Parathyroid adenoma (tissue), 2 donors: ENCODE measurements around the gene B4GALNT4.
"Not testable (repeated sequence)": the region's sequence is repeated elsewhere in the genome, so short reads cannot be mapped to it uniquely, and the experiment has no call there.

Source experiments
- H2AFZ ChIP-seq: fragments of 300-600 bp; sonication (generic); one replicate; pipeline ENCODE4 v1.7.0; 2017; ENCODE audit warnings: antibody characterized with exemption, mild to moderate bottlenecking
- H3K27ac ChIP-seq: fragments of 300-600 bp; sonication (generic); one replicate; pipeline ENCODE4 v1.7.0; 2017
- H3K27me3 ChIP-seq: fragments of 300-600 bp; sonication (generic); one replicate; pipeline ENCODE4 v1.7.0; 2017; ENCODE audit warnings: low read length; ENCODE audit not compliant: control insufficient read depth, insufficient read depth
- H3K36me3 ChIP-seq: fragments of 300-600 bp; sonication (generic); one replicate; pipeline ENCODE4 v1.7.0; 2017; ENCODE audit warnings: low read length; ENCODE audit not compliant: control insufficient read depth, insufficient read depth
- H3K4me1 ChIP-seq: fragments of 300-600 bp; sonication (generic); one replicate; pipeline ENCODE4 v1.7.0; 2017; ENCODE audit warnings: control low read depth
- H3K4me2 ChIP-seq: fragments of 300-600 bp; sonication (generic); one replicate; pipeline ENCODE4 v1.7.0; 2017; ENCODE audit warnings: low read length
- H3K4me3 ChIP-seq: fragments of 300-600 bp; sonication (generic); one replicate; pipeline ENCODE4 v1.7.0; 2017; ENCODE audit warnings: low read depth, low read length
- H3K79me2 ChIP-seq: fragments of 300-600 bp; sonication (generic); one replicate; pipeline ENCODE4 v1.7.0; 2017; ENCODE audit warnings: control low read depth
- H3K9ac ChIP-seq: fragments of 300-600 bp; sonication (generic); one replicate; pipeline ENCODE4 v1.7.0; 2017; ENCODE audit warnings: mild to moderate bottlenecking
- H3K9me3 ChIP-seq: fragments of 300-600 bp; sonication (generic); one replicate; pipeline ENCODE4 v1.7.0; 2017; ENCODE audit warnings: low read length; ENCODE audit not compliant: control insufficient read depth
- CTCF ChIP-seq: fragments of 300-600 bp; sonication (generic); IDR thresholded peaks from one replicate; pipeline ENCODE4 v1.7.0; 2017; ENCODE audit warnings: antibody characterized with exemption, mild to moderate bottlenecking
- donor health status: primary hyperparathyroidism.

The B4GALNT4 gene

GRCh38 chr11:409008-409599 is 39.8 kb downstream of the B4GALNT4 start:
- H3K27ac ChIP-seq, result no peak overlapping the region

DNA sequence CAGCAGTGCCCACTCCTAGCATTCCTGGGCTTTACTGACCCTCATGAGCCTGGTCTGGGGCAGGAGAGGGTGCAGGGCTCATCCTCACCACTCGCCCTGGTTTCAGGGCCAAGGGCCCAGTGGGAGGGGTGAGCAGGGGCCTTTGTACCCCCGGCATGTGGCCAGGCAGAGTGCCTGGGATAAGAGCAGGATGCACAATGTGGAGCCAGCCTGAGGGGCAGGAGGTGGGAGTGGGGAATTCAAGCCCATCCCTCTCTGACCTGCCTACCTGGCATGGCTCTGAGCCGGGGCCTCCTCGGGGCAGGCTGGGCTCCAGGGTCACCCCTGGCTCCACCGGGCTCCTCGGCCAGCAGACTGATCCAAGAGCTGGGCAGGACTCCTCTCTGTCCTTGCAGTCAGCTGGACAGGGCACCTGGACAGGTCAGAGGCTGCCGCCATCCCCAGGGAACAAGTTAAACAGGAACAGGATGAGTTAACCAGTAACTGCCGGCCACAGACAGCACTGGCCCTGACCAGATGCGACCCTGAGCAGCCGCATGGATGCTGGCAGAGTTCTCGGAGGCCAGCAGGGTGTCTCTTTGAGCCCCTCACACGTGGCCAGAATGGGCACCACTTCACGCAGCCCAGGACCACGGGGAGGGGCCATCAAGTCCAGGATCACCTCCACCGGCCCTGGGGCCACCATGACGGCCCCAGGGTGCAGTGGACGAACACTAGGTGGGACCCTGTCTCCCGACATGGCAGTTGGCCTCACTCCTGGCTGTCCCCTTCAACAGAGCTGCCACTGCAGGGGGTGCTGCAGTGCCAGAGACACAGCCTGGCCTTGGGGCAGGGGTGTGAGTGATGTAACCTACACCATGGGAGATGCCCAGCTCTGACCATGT is 40.5 kb downstream of the B4GALNT4 start:
- no peaks in the 10 kb centered on the region for H3K4me1 ChIP-seq
- H3K36me3 ChIP-seq, result no peaks in the 10 kb centered on the region
- no peaks in the 10 kb centered on the region for H3K27me3 ChIP-seq
- no peak overlapping the region for H3K9ac ChIP-seq
- H2AFZ ChIP-seq, result no peak overlapping the region
- no peak overlapping the region for H3K4me3 ChIP-seq
- TF ChIP-seq CTCF, result no peak
- no peak overlapping the region for H3K27ac ChIP-seq
- H3K9me3 ChIP-seq, result no peaks in the 10 kb centered on the region
- H3K79me2 ChIP-seq, result no peaks in the 10 kb centered on the region
- no peak overlapping the region for H3K4me2 ChIP-seq

More at GRCh38 chr11:409008-409599, 39.8 kb downstream of the B4GALNT4 start:
- no peak overlapping the region for H3K9ac ChIP-seq
- H3K9me3 ChIP-seq, result no peaks in the 10 kb centered on the region
- H2AFZ ChIP-seq, result no peak overlapping the region
- H3K4me3 ChIP-seq, result no peak overlapping the region
- H3K36me3 ChIP-seq, result no peaks in the 10 kb centered on the region
- no peaks in the 10 kb centered on the region for H3K27me3 ChIP-seq
- no peak overlapping the region for H3K4me2 ChIP-seq
- TF ChIP-seq CTCF, result no peak
- no peaks in the 10 kb centered on the region for H3K79me2 ChIP-seq
- no peaks in the 10 kb centered on the region for H3K4me1 ChIP-seq

GRCh38 chr11:410711-411110 is 41.4 kb downstream of the B4GALNT4 start:
- not testable (repeated sequence) for H3K27me3 ChIP-seq, H3K27ac ChIP-seq, H3K9ac ChIP-seq, H3K36me3 ChIP-seq, H3K9me3 ChIP-seq, H3K4me2 ChIP-seq, H3K79me2 ChIP-seq, H3K4me1 ChIP-seq, H2AFZ ChIP-seq, H3K4me3 ChIP-seq

DNA sequence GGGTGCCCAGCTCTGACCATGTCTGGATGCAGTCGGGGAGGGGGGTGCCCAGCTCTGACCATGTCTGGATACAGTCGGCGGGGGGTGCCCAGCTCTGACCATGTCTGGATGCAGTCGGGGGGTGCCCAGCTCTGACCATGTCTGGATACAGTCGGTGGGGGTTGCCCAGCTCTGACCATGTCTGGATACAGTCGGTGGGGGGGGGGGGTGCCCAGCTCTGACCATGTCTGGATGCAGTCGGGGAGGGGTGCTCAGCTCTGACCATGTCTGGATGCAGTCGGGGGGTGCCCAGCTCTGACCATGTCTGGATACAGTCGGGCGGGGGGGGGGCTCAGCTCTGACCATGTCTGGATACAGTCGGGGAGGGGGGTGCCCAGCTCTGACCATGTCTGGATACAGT is 42.2 kb downstream of the B4GALNT4 start:
- not testable (repeated sequence) for H3K9me3 ChIP-seq, H3K9ac ChIP-seq, H3K4me3 ChIP-seq, H3K4me2 ChIP-seq, H3K36me3 ChIP-seq, H3K27me3 ChIP-seq, H2AFZ ChIP-seq, H3K27ac ChIP-seq, H3K4me1 ChIP-seq, H3K79me2 ChIP-seq

DNA sequence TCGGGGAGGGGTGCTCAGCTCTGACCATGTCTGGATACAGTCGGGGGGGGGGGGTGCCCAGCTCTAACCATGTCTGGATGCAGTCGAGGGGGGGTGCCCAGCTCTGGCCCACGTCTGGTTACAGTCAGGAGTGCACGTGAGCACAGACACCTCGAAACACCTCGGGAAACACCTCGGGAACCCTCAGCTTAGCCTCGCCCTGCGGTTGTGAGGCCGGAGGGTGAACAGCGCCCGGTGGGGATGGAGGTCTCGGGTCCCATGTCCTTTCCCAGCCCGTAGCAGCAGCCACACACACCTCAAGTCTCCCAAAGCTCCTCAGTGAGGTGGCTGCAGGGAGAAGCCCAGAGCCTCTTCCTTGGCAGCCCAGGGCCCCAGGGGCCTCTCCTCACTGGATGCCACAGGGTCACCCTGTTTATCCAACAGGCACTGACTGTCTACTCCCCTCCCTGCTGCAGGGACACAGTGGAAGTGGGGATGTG is 43.4 kb downstream of the B4GALNT4 start:
- H3K4me2 ChIP-seq, result no peak overlapping the region
- no peaks in the 10 kb centered on the region for H3K4me1 ChIP-seq
- H3K9ac ChIP-seq, result no peak overlapping the region
- no peak for TF ChIP-seq CTCF
- no peaks in the 10 kb centered on the region for H3K9me3 ChIP-seq
- no peak overlapping the region for H2AFZ ChIP-seq
- no peaks in the 10 kb centered on the region for H3K79me2 ChIP-seq
- no peaks in the 10 kb centered on the region for H3K27me3 ChIP-seq
- H3K27ac ChIP-seq, result no peak overlapping the region
- H3K36me3 ChIP-seq, result no peaks in the 10 kb centered on the region
- no peak overlapping the region for H3K4me3 ChIP-seq
